Activated CD8-positive, alpha-beta T cell treated with anti-CD3 and anti-CD28 coated beads, Interleukin-2, amount 10 ng/mL, durations not matched to agents 7 days and 5 days (primary cell): ENCODE measurements around the gene HOXB7. TPM values are rescaled to one million over a fixed set of nuclear protein-coding genes. Genes with fewer than 3 reads are reported as not detected.
A peak's percentile ranks its signal among the peaks of the same experiment; 100 is the strongest.

Experiments used
- ATAC-seq: fragments of 150-1000 bp; cut with Tn5 transposase; one replicate; pipeline ENCODE4 v1.10.0; 2021; ENCODE audit warnings: moderate library complexity
- CTCF ChIA-PET: fragments of 350-600 bp; sonication (Branson Sonifier 250); formaldehyde crosslinking; loops from one replicate; lab custom pipeline; 2021; ENCODE audit warnings: antibody characterized with exemption; lab: Charles Lee
- POLR2A ChIA-PET: fragments of 350-600 bp; sonication (Branson Sonifier 250); formaldehyde crosslinking; loops from one replicate; lab custom pipeline; 2021; ENCODE audit warnings: antibody characterized with exemption; lab: Charles Lee
- DNase-seq: peaks from one replicate; pipeline ENCODE4 v3.0.0-alpha.2; 2020
- H3K27ac Mint-ChIP-seq: one replicate; pipeline ENCODE4 v1.8.0; 2021; ENCODE audit warnings: mild to moderate bottlenecking, mixed read lengths
- H3K27me3 Mint-ChIP-seq: one replicate; pipeline ENCODE4 v1.8.0; 2021; ENCODE audit warnings: low read depth, mixed read lengths
- H3K36me3 Mint-ChIP-seq: one replicate; pipeline ENCODE4 v1.8.0; 2021; ENCODE audit warnings: low read depth, mixed read lengths
- H3K4me1 Mint-ChIP-seq: one replicate; pipeline ENCODE4 v1.8.0; 2021; ENCODE audit warnings: low read depth, mixed read lengths
- H3K4me3 Mint-ChIP-seq: one replicate; pipeline ENCODE4 v1.8.0; 2021; ENCODE audit warnings: mild to moderate bottlenecking, mixed read lengths
- H3K9me3 Mint-ChIP-seq: one replicate; pipeline ENCODE4 v1.8.0; 2022; ENCODE audit warnings: mixed read lengths; ENCODE audit not compliant: insufficient read depth
- total RNA-seq, 2 experiments: library from RNA; stranded (reverse); gene quantifications; one replicate each; pipeline ENCODE4 v1.2.3, GENCODE V29; 2021

The HOXB7 gene
- total RNA-seq, 2 experiments from 2014 or later, result 0.87 to 0.91 TPM

DNA sequence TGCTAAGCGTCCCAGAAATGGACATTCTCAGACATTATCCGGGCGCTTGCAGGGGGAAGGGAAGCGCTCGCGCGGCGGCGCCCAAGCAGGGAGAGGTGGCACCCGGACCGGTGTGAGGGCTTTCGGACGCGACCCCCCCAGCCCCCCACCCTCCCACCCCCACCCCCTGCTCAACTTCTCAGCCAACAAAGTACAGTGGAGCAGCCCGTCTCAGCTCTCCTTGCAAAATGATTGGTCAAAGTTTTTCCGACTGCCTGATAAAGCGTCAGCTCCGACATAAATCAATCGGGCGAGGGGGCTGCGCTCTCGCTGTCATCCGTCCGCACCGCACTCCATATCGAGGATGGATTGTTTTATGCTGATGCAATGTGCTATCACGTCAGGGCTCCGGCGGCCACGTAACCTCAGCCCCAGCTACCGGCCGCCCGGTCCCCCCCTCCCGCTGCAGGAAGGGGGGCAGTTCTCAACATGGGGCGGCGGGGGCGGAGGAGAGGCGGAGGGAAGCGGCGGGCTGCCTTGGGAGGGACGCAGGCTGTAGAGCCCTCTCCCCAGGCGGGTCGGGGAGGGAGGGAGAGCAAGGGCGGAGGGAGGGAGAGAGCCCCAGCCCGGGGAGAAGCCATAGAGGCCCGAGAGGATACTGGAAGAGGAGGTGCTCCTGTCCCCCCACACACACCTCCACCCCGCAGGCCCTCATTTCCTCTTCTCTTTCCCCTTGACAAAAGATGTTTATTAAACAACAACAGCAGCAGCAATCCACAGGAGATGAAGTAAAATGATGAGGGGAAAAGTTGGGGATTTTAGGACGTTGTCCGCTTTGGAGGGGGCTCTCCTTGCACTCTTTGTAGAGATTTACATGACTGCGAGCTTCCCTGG, 15.7 kb upstream of the HOXB7 start, which contains the start of gene HOXB9:
Gene HOXB9 (minus strand): TSS at position 114 of the 873 bp plus-strand sequence. CDS start 89 bp downstream, at position 25.
- H3K27ac Mint-ChIP-seq, result peak within 1 kb of the TSS; percentile 76
- no peaks in the 10 kb centered on the region for H3K9me3 Mint-ChIP-seq
- CTCF ChIA-PET, result interaction anchor here (0.9 to 3.5 kb wide), 9 partner anchors 8 to 601 kb away, joined by 3 to 34 read pairs (median 5); partner anchors contain the start of gene PRAC2
- DNase-seq (peak; percentile 58), ATAC-seq (peak; percentile 13)
- POLR2A ChIA-PET, result interaction anchor here (1.7 kb wide), 1 partner anchor 10 kb away, joined by 7 read pairs; no protein-coding TSS in a partner anchor
- H3K4me1 Mint-ChIP-seq, result peaks cover 18% of the 10 kb centered on the region
- no peaks in the 10 kb centered on the region for H3K36me3 Mint-ChIP-seq
- H3K27me3 Mint-ChIP-seq, result peaks cover 80% of the 10 kb centered on the region
- peak within 1 kb of the TSS; percentile 73 for H3K4me3 Mint-ChIP-seq

DNA sequence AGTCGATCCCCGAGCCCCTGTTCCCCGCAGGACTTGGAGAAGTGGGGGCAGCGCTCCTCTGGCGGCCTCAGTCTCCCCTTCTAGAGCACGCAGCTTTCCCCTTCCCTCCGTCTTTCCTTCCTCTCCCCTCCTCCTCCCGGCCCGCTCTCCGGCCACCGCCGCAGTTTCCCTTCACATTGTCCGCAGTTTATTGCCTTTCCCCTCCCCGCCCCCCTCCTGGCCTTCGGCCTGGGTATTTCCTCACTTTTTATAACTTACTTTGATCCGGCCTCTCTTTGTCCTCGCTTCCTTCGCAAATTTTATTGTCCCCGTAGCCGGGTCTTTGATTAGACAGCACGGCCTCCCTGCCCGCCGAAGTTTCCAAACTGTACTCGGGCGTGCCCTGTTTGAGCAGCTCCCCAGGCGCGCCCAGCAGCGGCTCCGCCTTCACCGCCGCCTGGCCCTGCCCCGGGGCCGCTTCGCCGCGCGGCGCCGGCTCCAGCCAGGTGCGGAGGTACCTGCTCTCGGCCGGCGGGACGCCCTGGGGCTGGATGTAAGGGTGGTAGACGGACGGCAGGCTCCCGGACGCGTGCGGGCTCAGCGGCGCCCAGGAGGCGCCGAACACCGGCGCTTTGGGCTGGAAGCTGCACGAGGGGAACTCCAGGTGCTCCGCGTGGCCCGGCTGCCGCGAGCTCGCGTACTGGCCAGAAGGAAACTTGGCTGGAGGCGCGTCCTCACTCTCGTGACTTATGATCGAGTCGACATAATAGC, 14.9 kb upstream of the HOXB7 start:
- peaks cover 81% of the 10 kb centered on the region for H3K27me3 Mint-ChIP-seq
- H3K4me1 Mint-ChIP-seq, result peaks cover 18% of the 10 kb centered on the region
- CTCF ChIA-PET, result interaction anchor here (0.8 to 3.5 kb wide), 11 partner anchors 10 to 655 kb away, joined by 3 to 34 read pairs (median 4); partner anchors contain the start of genes CDK5RAP3, HOXB5 and PRAC2
- peak overlapping the region; percentile 73 for H3K4me3 Mint-ChIP-seq
- ATAC-seq (peak; percentile 78), DNase-seq (peak; percentile 42)
- H3K27ac Mint-ChIP-seq, result no peak overlapping the region
- H3K9me3 Mint-ChIP-seq, result no peaks in the 10 kb centered on the region
- no peaks in the 10 kb centered on the region for H3K36me3 Mint-ChIP-seq
- POLR2A ChIA-PET, result interaction anchor here (1.2 to 1.7 kb wide), 2 partner anchors 11 to 15 kb away, joined by 4 to 7 read pairs; no protein-coding TSS in a partner anchor

DNA sequence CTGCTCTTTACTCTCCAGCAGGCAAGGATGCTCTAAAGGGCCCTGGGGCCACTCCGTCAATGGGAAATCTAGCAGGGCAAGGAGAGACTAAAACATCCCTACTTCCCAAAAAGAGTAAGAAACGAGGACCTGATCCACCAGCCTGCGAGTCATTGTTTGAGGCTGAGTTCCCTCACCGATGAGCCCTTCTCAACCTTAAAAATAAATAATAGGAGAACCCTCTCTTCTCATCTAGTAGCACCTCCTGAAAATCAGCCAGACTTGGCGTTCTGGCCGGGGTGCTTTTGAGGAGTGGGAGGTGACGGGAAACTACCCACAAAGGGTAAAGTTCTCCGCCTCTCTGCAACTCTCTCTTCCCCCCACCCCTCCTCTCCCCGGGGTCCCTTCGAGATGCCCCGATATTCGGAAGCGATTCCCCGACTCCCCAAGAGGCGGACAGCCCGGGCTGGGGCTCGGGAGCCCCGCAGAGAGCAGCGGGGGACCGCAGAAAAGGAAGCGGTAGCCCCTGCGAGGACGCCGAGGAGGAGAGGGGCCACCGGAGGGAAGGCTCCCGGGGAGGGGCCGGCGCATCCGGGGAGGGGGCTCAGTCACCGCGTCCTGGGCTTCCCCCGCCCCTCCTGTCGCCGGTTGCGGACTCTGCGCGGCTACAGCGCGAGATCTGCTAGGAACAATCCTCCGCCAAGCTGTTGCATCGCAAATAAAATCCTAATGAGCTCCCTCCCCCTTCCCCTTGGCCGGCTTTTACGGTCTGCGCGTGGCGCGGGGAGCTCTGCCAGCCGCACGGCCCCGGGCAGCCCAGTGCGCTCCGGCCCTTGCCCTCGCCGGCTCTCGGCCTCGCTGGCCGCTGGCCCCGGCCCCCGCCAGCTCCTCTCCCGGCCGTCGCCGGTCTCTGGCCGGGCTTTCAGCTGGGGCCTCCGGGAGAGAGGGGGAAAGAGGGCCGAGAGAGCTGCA, 14.0 kb upstream of the HOXB7 start:
- peaks cover 81% of the 10 kb centered on the region for H3K27me3 Mint-ChIP-seq
- H3K4me1 Mint-ChIP-seq, result peaks cover 18% of the 10 kb centered on the region
- POLR2A ChIA-PET, result interaction anchor here (0.9 to 1.7 kb wide), 3 partner anchors 12 to 517 kb away, joined by 4 to 7 read pairs (median 5); partner anchors contain the start of gene SNX11
- no peaks in the 10 kb centered on the region for H3K36me3 Mint-ChIP-seq
- no peak overlapping the region for H3K27ac Mint-ChIP-seq
- no peaks in the 10 kb centered on the region for H3K9me3 Mint-ChIP-seq
- CTCF ChIA-PET, result interaction anchor here (0.8 to 3.5 kb wide), 13 partner anchors 9 to 678 kb away, joined by 3 to 34 read pairs (median 5); partner anchors contain the start of genes CDK5RAP3, HOXB5 and HOXB8
- peak; percentile 24 for ATAC-seq
- DNase-seq, result no peak
- H3K4me3 Mint-ChIP-seq, result peak overlapping the region; percentile 73

DNA sequence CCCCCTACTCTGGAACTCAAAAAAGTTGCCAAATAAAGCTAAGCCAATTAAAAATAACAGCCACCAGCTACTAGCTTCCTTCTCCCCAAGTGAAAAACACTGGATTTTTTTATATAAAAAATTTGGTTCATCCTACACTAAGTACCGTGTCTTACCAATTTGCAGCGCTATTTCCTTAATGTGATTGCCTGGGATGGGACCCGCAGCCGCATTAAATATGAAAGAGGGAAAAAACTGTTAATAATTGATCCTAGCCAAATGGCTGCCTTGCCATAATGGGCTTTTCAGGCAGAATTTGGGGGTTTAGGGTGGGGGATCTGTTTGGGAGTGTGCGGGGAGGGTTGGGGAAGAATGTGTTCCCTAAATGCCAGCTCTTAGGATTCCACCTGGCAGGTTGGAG, 13.3 kb upstream of the HOXB7 start:
- H3K27me3 Mint-ChIP-seq, result peaks cover 80% of the 10 kb centered on the region
- ATAC-seq, result no peak
- POLR2A ChIA-PET, result no interaction called here
- no peaks in the 10 kb centered on the region for H3K36me3 Mint-ChIP-seq
- no peak overlapping the region for H3K27ac Mint-ChIP-seq
- CTCF ChIA-PET, result interaction anchor here (1.0 to 3.3 kb wide), 9 partner anchors 8 to 677 kb away, joined by 3 to 21 read pairs (median 4); partner anchors contain the start of gene HOXB8
- peaks cover 22% of the 10 kb centered on the region for H3K4me1 Mint-ChIP-seq
- H3K9me3 Mint-ChIP-seq, result no peaks in the 10 kb centered on the region
- H3K4me3 Mint-ChIP-seq, result no peak overlapping the region
- DNase-seq, result no peak

DNA sequence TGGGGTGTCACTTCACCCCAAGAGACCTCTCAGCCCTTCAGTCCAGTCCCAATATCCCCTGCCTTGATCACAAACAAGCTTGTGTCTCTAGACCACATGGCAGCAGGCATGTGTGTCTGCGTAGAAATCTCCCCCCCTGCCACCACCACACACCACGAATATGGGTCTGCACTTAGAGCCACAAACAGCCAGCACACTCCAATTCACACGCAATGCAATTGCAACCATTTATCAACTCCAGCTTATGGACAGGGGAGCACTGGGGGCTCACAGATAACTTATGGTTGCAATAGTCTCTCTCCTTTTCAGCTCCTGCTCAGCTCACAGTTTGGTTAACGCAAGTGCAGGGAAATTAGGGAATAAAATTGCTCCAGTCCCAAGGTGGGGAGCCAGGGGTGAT, 12.8 kb upstream of the HOXB7 start:
- peaks cover 28% of the 10 kb centered on the region for H3K4me1 Mint-ChIP-seq
- H3K27me3 Mint-ChIP-seq, result peaks cover 80% of the 10 kb centered on the region
- no peak overlapping the region for H3K4me3 Mint-ChIP-seq
- ChIA-PET POLR2A (interaction anchor here (0.5 kb wide), 1 partner anchor 118 kb away, joined by 3 read pairs; no protein-coding TSS in a partner anchor), CTCF (interaction anchor here (0.6 to 3.3 kb wide), 10 partner anchors 11 to 677 kb away, joined by 3 to 21 read pairs (median 3); no protein-coding TSS in a partner anchor)
- no peak overlapping the region for H3K27ac Mint-ChIP-seq
- ATAC-seq (no peak), DNase-seq (no peak)
- H3K9me3 Mint-ChIP-seq, result no peaks in the 10 kb centered on the region
- H3K36me3 Mint-ChIP-seq, result no peaks in the 10 kb centered on the region

DNA sequence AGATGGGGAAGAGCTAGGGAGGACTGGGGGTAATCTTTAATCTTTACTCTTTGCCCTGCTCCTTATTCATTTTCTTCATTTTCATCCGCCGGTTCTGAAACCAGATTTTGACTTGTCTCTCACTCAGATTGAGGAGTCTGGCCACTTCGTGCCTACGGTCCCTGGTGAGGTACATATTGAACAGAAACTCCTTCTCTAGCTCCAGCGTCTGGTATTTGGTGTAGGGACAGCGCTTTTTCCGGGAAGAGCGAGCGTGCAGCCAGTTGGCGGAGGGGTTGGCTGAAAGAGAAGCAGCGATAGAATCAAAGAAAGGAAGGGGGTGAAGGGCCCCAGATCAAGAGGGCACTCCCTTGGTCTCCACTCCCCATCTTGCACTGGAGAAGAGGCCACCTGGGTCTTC, 12.0 kb upstream of the HOXB7 start:
- no peak for DNase-seq
- no peak for ATAC-seq
- Mint-ChIP-seq H3K4me1 (peaks cover 35% of the 10 kb centered on the region), H3K36me3 (no peaks in the 10 kb centered on the region), H3K9me3 (no peaks in the 10 kb centered on the region), H3K27ac (no peak overlapping the region), H3K4me3 (no peak overlapping the region), H3K27me3 (peaks cover 80% of the 10 kb centered on the region)
- POLR2A ChIA-PET, result interaction anchor here (0.5 kb wide), 1 partner anchor 117 kb away, joined by 3 read pairs; no protein-coding TSS in a partner anchor
- CTCF ChIA-PET, result interaction anchor here (0.6 to 3.3 kb wide), 9 partner anchors 10 to 597 kb away, joined by 3 to 21 read pairs (median 3); partner anchors contain the start of gene HOXB5

DNA sequence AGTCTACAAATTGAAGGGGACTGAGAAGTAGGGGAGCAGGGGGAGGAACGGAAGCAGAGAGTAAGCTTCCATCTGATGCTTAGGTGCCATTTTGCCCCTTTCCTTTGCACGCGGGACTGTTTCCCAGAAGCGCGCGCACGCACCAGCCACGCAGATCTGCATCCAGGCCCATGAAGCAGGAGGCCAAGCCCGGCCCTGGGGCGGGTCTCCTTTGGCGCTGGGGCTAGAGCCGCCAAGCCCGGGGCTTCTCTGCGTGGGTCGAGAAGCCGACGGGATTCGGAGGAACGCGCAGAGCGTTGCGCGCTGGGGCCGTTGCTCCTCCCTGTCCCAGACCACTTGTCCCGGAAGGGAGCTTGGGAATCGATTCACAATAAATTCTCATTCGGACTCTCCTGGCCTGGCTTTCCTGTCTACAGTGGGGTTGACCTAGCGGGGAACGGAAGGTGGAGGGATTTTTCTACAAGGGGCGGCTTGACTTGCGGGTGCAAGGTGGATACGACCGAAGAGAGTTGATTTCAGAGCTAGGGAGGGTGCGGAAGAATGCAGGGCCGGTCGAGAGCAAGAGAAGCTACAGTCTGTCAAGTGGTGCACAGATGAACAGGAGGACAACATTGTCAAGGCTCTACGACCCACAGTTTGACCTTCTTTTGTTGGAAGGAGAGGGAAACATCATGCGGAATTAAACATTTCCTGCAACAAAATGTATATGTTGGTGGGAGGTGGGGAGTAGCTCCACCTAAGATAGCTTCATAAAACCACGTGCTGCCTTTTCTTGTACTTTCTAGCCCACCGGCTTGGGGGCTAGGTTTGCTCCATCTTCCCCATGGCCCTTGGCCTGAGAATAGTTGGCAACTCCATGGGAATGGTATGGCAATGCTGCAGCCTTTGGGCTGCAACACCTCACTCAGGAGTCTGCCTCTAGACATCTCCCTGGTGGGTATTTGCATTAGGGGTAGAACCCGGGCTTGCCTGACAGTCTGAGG, 10.9 kb upstream of the HOXB7 start:
- ChIA-PET POLR2A (no interaction called here), CTCF (interaction anchor here (0.6 to 3.3 kb wide), 4 partner anchors 9 to 548 kb away, joined by 3 to 21 read pairs (median 4); no protein-coding TSS in a partner anchor)
- H3K36me3 Mint-ChIP-seq, result no peaks in the 10 kb centered on the region
- no peak overlapping the region for H3K27ac Mint-ChIP-seq
- no peaks in the 10 kb centered on the region for H3K9me3 Mint-ChIP-seq
- peaks cover 80% of the 10 kb centered on the region for H3K27me3 Mint-ChIP-seq
- DNase-seq (no peak), ATAC-seq (no peak)
- H3K4me1 Mint-ChIP-seq, result peaks cover 42% of the 10 kb centered on the region
- H3K4me3 Mint-ChIP-seq, result no peak overlapping the region

DNA sequence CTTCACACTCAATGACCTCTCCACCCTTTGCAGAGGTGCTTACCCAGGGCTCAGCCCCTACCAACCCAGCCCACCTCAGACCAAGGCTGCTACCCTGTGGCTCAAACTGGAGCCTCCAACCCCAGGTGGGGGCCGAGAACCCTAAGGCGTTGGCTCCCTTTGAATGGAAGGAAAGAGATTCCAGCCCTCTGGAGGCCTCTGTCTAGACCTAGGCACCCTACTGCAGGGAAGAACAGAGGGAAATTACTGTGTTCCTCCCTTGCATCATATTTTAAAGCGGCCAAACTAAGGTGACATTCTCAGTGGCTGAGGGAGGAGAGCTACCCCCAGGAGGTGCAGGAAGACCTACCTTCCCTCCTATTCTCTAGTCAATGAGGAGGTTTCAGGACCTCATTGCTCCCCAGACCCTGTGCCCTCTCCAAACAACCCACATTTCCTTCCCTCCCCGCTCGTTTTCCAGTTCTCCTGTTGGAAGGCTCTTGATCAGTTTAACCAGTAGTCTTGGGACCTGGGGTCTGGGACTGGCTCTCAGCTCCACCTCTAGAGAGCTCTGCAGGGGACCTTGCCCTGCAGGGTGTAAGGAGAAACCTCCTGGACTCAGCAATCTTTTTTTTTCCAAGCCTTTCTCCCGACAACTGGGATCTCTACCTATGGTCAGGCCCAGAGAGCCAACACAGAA, 9.8 kb upstream of the HOXB7 start:
- Mint-ChIP-seq H3K36me3 (no peaks in the 10 kb centered on the region), H3K27me3 (peaks cover 84% of the 10 kb centered on the region), H3K27ac (no peak overlapping the region), H3K9me3 (no peaks in the 10 kb centered on the region), H3K4me3 (no peak overlapping the region), H3K4me1 (peaks cover 37% of the 10 kb centered on the region)
- no peak for DNase-seq
- CTCF ChIA-PET, result interaction anchor here (3.6 kb wide), 1 partner anchor 15 kb away, joined by 19 read pairs; no protein-coding TSS in a partner anchor
- ATAC-seq, result no peak
- POLR2A ChIA-PET, result interaction anchor here (0.6 kb wide), 1 partner anchor 101 kb away, joined by 3 read pairs; no protein-coding TSS in a partner anchor

DNA sequence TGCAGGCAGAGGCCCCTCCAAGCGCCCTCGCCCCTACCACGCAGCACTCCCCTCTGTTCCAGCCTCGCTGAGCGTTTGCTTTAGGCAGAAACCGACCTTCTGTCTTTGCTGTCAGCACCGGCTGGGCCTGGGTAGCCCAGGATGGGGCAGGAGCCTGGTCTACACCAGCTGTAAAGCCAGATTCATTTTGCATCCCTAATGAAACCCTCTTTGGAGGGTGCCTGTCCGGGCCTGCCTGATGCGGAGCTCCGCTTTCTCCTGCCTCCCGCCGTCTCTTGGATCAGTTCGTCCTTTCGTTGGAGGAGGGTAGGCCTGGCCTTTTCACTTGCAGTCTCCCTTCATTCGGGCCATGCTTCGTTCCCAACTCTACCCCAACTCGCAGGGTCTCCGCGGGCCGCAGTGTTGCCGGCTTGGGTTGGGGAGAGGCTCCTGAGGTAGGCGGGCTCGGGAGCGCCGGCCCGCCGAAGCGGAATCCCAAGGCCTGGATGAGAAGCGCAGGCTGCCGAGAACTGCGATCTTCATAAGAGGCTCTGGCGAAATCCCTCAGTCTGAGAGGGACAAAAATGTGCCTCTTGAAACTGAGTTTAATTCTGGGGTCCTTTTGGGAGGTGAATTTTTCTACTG, 9.1 kb upstream of the HOXB7 start:
- DNase-seq (no peak), ATAC-seq (no peak)
- Mint-ChIP-seq H3K27ac (no peak overlapping the region), H3K36me3 (no peaks in the 10 kb centered on the region), H3K4me3 (no peak overlapping the region), H3K27me3 (peaks cover 85% of the 10 kb centered on the region), H3K4me1 (peaks cover 36% of the 10 kb centered on the region), H3K9me3 (no peaks in the 10 kb centered on the region)
- POLR2A ChIA-PET, result no interaction called here
- CTCF ChIA-PET, result interaction anchor here (1.6 to 3.6 kb wide), 3 partner anchors 12 to 593 kb away, joined by 6 to 19 read pairs (median 12); no protein-coding TSS in a partner anchor
